Activated CD4-positive, alpha-beta T cell treated with anti-CD3 and anti-CD28 coated beads, Interleukin-2, amount 10 ng/mL, durations not matched to agents 7 days and 5 days (primary cell): Measurements from ENCODE around the gene APH1B. TPM values are rescaled to one million over a fixed set of nuclear protein-coding genes. Genes with fewer than 3 reads are reported as not detected.

Source experiments
- CTCF ChIA-PET: fragments of 350-600 bp; sonication (Branson Sonifier 250); formaldehyde crosslinking; loops from one replicate; lab custom pipeline; 2021; ENCODE audit warnings: antibody characterized with exemption; lab: Charles Lee
- POLR2A ChIA-PET: fragments of 350-600 bp; sonication (Branson Sonifier 250); formaldehyde crosslinking; loops from one replicate; lab custom pipeline; 2021; ENCODE audit warnings: antibody characterized with exemption; lab: Charles Lee
- DNase-seq: peaks from one replicate; pipeline ENCODE4 v3.0.0-alpha.2; 2020
- H3K27ac Mint-ChIP-seq: one replicate; pipeline ENCODE4 v1.8.0; 2021; ENCODE audit warnings: mild to moderate bottlenecking, moderate library complexity, mixed read lengths
- H3K27me3 Mint-ChIP-seq: one replicate; pipeline ENCODE4 v1.8.0; 2021; ENCODE audit warnings: mixed read lengths
- H3K36me3 Mint-ChIP-seq: one replicate; pipeline ENCODE4 v1.8.0; 2021; ENCODE audit warnings: low read depth, mixed read lengths
- H3K4me1 Mint-ChIP-seq: one replicate; pipeline ENCODE4 v1.8.0; 2021; ENCODE audit warnings: mixed read lengths
- H3K4me3 Mint-ChIP-seq: one replicate; pipeline ENCODE4 v1.8.0; 2021; ENCODE audit warnings: mild to moderate bottlenecking, moderate library complexity, mixed read lengths
- H3K9me3 Mint-ChIP-seq: one replicate; pipeline ENCODE4 v1.8.0; 2021; ENCODE audit warnings: mixed read lengths
- total RNA-seq, 2 experiments: library from RNA; stranded (reverse); gene quantifications; one replicate each; pipeline ENCODE4 v1.2.3, GENCODE V29; 2021

Gene APH1B
- total RNA-seq, 2 experiments from 2014 or later, result 7.3 to 9.1 TPM

GRCh38 chr15:63288342-63288741 lies 10.9 kb downstream of the APH1B start:
- POLR2A ChIA-PET, result no interaction called here
- no peak overlapping the region for H3K27ac Mint-ChIP-seq
- no peak overlapping the region for H3K4me3 Mint-ChIP-seq

GRCh38 chr15:63288778-63289378 lies 11.5 kb downstream of the APH1B start:
- ChIA-PET POLR2A (no interaction called here), CTCF (interaction anchor here (0.6 to 1.8 kb wide), 6 partner anchors 10 to 319 kb away, joined by 3 to 5 read pairs (median 4); no protein-coding TSS in a partner anchor)
- H3K27me3 Mint-ChIP-seq, result no peaks in the 10 kb centered on the region
- H3K9me3 Mint-ChIP-seq, result no peaks in the 10 kb centered on the region
- H3K36me3 Mint-ChIP-seq, result no peaks in the 10 kb centered on the region
- H3K27ac Mint-ChIP-seq, result no peak overlapping the region
- H3K4me1 Mint-ChIP-seq, result peaks cover 6% of the 10 kb centered on the region
- H3K4me3 Mint-ChIP-seq, result no peak overlapping the region
- peak; percentile 33 for DNase-seq

More at GRCh38 chr15:63288342-63288741, 10.9 kb downstream of the APH1B start:
- Mint-ChIP-seq H3K36me3 (no peaks in the 10 kb centered on the region), H3K9me3 (no peaks in the 10 kb centered on the region), H3K4me1 (peaks cover 11% of the 10 kb centered on the region), H3K27me3 (no peaks in the 10 kb centered on the region)
- CTCF ChIA-PET, result interaction anchor here (0.9 to 1.8 kb wide), 5 partner anchors 9 to 108 kb away, joined by 3 to 5 read pairs (median 4); no protein-coding TSS in a partner anchor
- DNase-seq, result no peak

- H3K4me1 Mint-ChIP-seq, result peaks cover 7% of the 10 kb centered on the region
- ChIA-PET POLR2A (no interaction called here), CTCF (interaction anchor here (0.5 to 1.4 kb wide), 7 partner anchors 11 to 175 kb away, joined by 3 to 5 read pairs (median 3); no protein-coding TSS in a partner anchor)
- no peak overlapping the region for H3K4me3 Mint-ChIP-seq
- H3K27ac Mint-ChIP-seq, result no peak overlapping the region
- no peak for DNase-seq
- no peaks in the 10 kb centered on the region for H3K27me3 Mint-ChIP-seq
- H3K36me3 Mint-ChIP-seq, result peaks cover 2% of the 10 kb centered on the region
- no peaks in the 10 kb centered on the region for H3K9me3 Mint-ChIP-seq
Observed at GRCh38 chr15:63291507-63291906, 14.1 kb downstream of the APH1B start.

GRCh38 chr15:63292241-63292640 lies 14.8 kb downstream of the APH1B start:
- POLR2A ChIA-PET, result no interaction called here
- Mint-ChIP-seq H3K27me3 (no peaks in the 10 kb centered on the region), H3K9me3 (no peaks in the 10 kb centered on the region), H3K36me3 (peaks cover 2% of the 10 kb centered on the region), H3K4me3 (no peak overlapping the region), H3K27ac (no peak overlapping the region), H3K4me1 (peaks cover 7% of the 10 kb centered on the region)
- DNase-seq, result no peak
- CTCF ChIA-PET, result interaction anchor here (0.9 to 1.4 kb wide), 5 partner anchors 10 to 126 kb away, joined by 3 to 5 read pairs (median 3); no protein-coding TSS in a partner anchor

GRCh38 chr15:63292771-63293170 lies 15.4 kb downstream of the APH1B start:
- Mint-ChIP-seq H3K27me3 (no peaks in the 10 kb centered on the region), H3K4me1 (peaks cover 7% of the 10 kb centered on the region), H3K27ac (no peak overlapping the region), H3K4me3 (no peak overlapping the region), H3K36me3 (peaks cover 2% of the 10 kb centered on the region), H3K9me3 (no peaks in the 10 kb centered on the region)
- DNase-seq, result no peak
- POLR2A ChIA-PET, result no interaction called here
- CTCF ChIA-PET, result interaction anchor here (0.7 to 1.4 kb wide), 6 partner anchors 9 to 578 kb away, joined by 3 to 5 read pairs (median 3); no protein-coding TSS in a partner anchor

- Mint-ChIP-seq H3K36me3 (peaks cover 2% of the 10 kb centered on the region), H3K27ac (no peak overlapping the region), H3K9me3 (no peaks in the 10 kb centered on the region), H3K4me3 (no peak overlapping the region), H3K27me3 (no peaks in the 10 kb centered on the region), H3K4me1 (peaks cover 2% of the 10 kb centered on the region)
- CTCF ChIA-PET, result interaction anchor here (0.6 to 1.8 kb wide), 4 partner anchors 16 to 137 kb away, joined by 4 to 6 read pairs (median 4); partner anchors contain the start of gene RPS27L
- DNase-seq, result no peak
- POLR2A ChIA-PET, result no interaction called here
Observed at GRCh38 chr15:63294359-63294758, 17.0 kb downstream of the APH1B start.

GRCh38 chr15:63295341-63295740 lies 17.9 kb downstream of the APH1B start:
- POLR2A ChIA-PET, result no interaction called here
- Mint-ChIP-seq H3K36me3 (peaks cover 2% of the 10 kb centered on the region), H3K27ac (no peak overlapping the region), H3K4me3 (no peak overlapping the region), H3K4me1 (peaks cover 2% of the 10 kb centered on the region), H3K9me3 (no peaks in the 10 kb centered on the region), H3K27me3 (no peaks in the 10 kb centered on the region)
- CTCF ChIA-PET, result interaction anchor here (1.7 to 1.8 kb wide), 2 partner anchors 94 to 107 kb away, joined by 4 to 5 read pairs; no protein-coding TSS in a partner anchor
- DNase-seq, result no peak

- no peak overlapping the region for H3K27ac Mint-ChIP-seq
- no peaks in the 10 kb centered on the region for H3K9me3 Mint-ChIP-seq
- peaks cover 2% of the 10 kb centered on the region for H3K36me3 Mint-ChIP-seq
- peaks cover 2% of the 10 kb centered on the region for H3K4me1 Mint-ChIP-seq
- CTCF ChIA-PET, result interaction anchor here (0.6 to 1.7 kb wide), 2 partner anchors 29 to 107 kb away, joined by 3 to 4 read pairs; no protein-coding TSS in a partner anchor
- no peaks in the 10 kb centered on the region for H3K27me3 Mint-ChIP-seq
- DNase-seq, result no peak
- POLR2A ChIA-PET, result no interaction called here
- H3K4me3 Mint-ChIP-seq, result no peak overlapping the region
Observed at GRCh38 chr15:63296195-63296594, 18.8 kb downstream of the APH1B start.

- Mint-ChIP-seq H3K4me1 (peaks cover 2% of the 10 kb centered on the region), H3K4me3 (no peak overlapping the region), H3K36me3 (peaks cover 4% of the 10 kb centered on the region), H3K9me3 (no peaks in the 10 kb centered on the region), H3K27me3 (no peaks in the 10 kb centered on the region), H3K27ac (no peak overlapping the region)
- DNase-seq, result no peak
- CTCF ChIA-PET, result interaction anchor here (1.5 kb wide), 1 partner anchor 11 kb away, joined by 5 read pairs; no protein-coding TSS in a partner anchor
- POLR2A ChIA-PET, result no interaction called here
Observed at GRCh38 chr15:63299943-63300575, 22.7 kb downstream of the APH1B start.

- Mint-ChIP-seq H3K27ac (no peak overlapping the region), H3K4me1 (peaks cover 2% of the 10 kb centered on the region), H3K4me3 (no peak overlapping the region), H3K27me3 (no peaks in the 10 kb centered on the region), H3K9me3 (no peaks in the 10 kb centered on the region), H3K36me3 (peaks cover 4% of the 10 kb centered on the region)
- ChIA-PET POLR2A (no interaction called here), CTCF (no interaction called here)
- DNase-seq, result no peak
Observed at GRCh38 chr15:63301088-63301487, 23.7 kb downstream of the APH1B start.

GRCh38 chr15:63305260-63305659 lies 27.9 kb downstream of the APH1B start:
- ChIA-PET POLR2A (no interaction called here), CTCF (no interaction called here)
- peaks cover 2% of the 10 kb centered on the region for H3K36me3 Mint-ChIP-seq
- H3K27ac Mint-ChIP-seq, result no peak overlapping the region
- no peaks in the 10 kb centered on the region for H3K27me3 Mint-ChIP-seq
- H3K4me3 Mint-ChIP-seq, result no peak overlapping the region
- no peak for DNase-seq
- no peaks in the 10 kb centered on the region for H3K4me1 Mint-ChIP-seq
- no peaks in the 10 kb centered on the region for H3K9me3 Mint-ChIP-seq

GRCh38 chr15:63306492-63307073 lies 29.2 kb downstream of the APH1B start:
- no peak overlapping the region for H3K27ac Mint-ChIP-seq
- H3K27me3 Mint-ChIP-seq, result peaks cover 3% of the 10 kb centered on the region
- no peaks in the 10 kb centered on the region for H3K9me3 Mint-ChIP-seq
- H3K36me3 Mint-ChIP-seq, result peaks cover 2% of the 10 kb centered on the region
- no peak overlapping the region for H3K4me3 Mint-ChIP-seq
- ChIA-PET POLR2A (no interaction called here), CTCF (interaction anchor here (0.7 to 1.5 kb wide), 2 partner anchors 9 to 17 kb away, joined by 3 to 4 read pairs; no protein-coding TSS in a partner anchor)
- no peaks in the 10 kb centered on the region for H3K4me1 Mint-ChIP-seq
- no peak for DNase-seq
